Vagina (tissue), 2 donors: Measurements from ENCODE around the gene TBC1D23. TPM values are rescaled to one million over a fixed set of nuclear protein-coding genes. Genes with fewer than 3 reads are reported as not detected.

Experiments used
- DNase-seq, 2 donors: peaks; one replicate each; pipeline ENCODE4 v3.0.0-alpha.2; 2017; ENCODE audit errors: extremely low spot score in 2 of 2
- H3K27ac ChIP-seq: fragments of 200-600 bp; sonication (generic); one replicate; pipeline ENCODE4 v1.5.1; 2019
- H3K27me3 ChIP-seq: fragments of 200-600 bp; sonication (generic); one replicate; pipeline ENCODE4 v1.5.1; 2019
- H3K36me3 ChIP-seq, 2 donors: fragments of 200-600 bp; sonication (generic); one replicate each; pipeline ENCODE4 v1.5.1; 2017 to 2019
- H3K4me1 ChIP-seq: fragments of 200-600 bp; sonication (generic); one replicate; pipeline ENCODE4 v1.5.1; 2019
- H3K4me3 ChIP-seq, 2 donors: fragments of 200-600 bp; sonication (generic); 1 replicate in 1 of 2; 2 replicates in 1 of 2; pipeline ENCODE4 v1.5.1; 2016 to 2019
- H3K9me3 ChIP-seq: fragments of 200-600 bp; sonication (generic); one replicate; pipeline ENCODE4 v1.5.1; 2019
- CTCF ChIP-seq, 3 experiments: fragments of 450-650 bp in 2 of 3; fragments of 200-600 bp in 1 of 3; sonication (generic) in 1 of 3; IDR thresholded peaks; one replicate each; pipeline ENCODE4 v1.5.1; 2017 to 2019; ENCODE audit warnings: antibody characterized with exemption in 3 of 3, mild to moderate bottlenecking in 2 of 3, moderate library complexity in 2 of 3
- POLR2A ChIP-seq, 2 donors: fragments of 450-650 bp; IDR thresholded peaks; one replicate each; pipeline ENCODE4 v1.6.1; 2017; ENCODE audit warnings: antibody characterized with exemption in 2 of 2, mild to moderate bottlenecking in 2 of 2, moderate library complexity in 2 of 2
- POLR2AphosphoS5 ChIP-seq, 2 donors: sonication (generic); formaldehyde crosslinking; IDR thresholded peaks; one replicate each; pipeline ENCODE4 v1.9.0; 2017; ENCODE audit warnings: antibody characterized with exemption in 2 of 2, mild to moderate bottlenecking in 2 of 2, low read depth in 1 of 2; ENCODE audit not compliant: insufficient read depth in 1 of 2
- intact Hi-C: fragments of 100-400 bp; cut with DNase I; formaldehyde crosslinking; loops from one replicate; pipeline ENCODE4 v1.15.1; 2023
- total RNA-seq: library from RNA; depleted of rRNA; stranded (reverse); fragments of >200 nt; gene quantifications from one replicate; pipeline ENCODE4 v1.2.3, GENCODE V29; 2016

TBC1D23 gene
- total RNA-seq, 1 donor from 2014 or later: 56.5 TPM

DNA sequence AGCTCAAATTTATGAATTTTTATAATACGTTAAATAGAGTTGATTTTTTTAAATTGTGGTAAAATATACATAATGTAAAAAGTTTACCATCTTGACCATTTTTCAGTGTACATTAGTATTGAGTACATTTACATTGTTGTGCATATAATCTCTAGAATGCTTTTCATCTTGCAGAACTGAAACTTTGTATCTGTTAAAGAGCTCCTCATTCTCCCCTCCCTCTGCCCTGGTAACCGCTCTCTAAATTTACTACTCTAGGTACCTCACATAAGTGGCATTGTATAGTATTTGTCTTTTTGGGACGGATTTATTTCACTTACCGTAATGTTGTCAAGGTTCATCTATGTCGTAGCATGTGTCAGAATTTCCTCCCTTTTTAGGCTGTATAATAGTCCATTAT, 13.6 kb downstream of the TBC1D23 start:
- H3K4me1 ChIP-seq: peaks cover 16% of the 10 kb centered on the region
- H3K4me3 ChIP-seq: no peak overlapping the region
- H3K9me3 ChIP-seq: no peaks in the 10 kb centered on the region
- TF ChIP-seq POLR2AphosphoS5 (IDR thresholded peaks at IDR 0.05; ENCODE audit: insufficient read depth in 1 of 2, low read depth in 1 of 2) (no peak), POLR2A (IDR thresholded peaks at IDR 0.05) (no peak), CTCF (IDR thresholded peaks at IDR 0.05) (no peak)
- no peak for DNase-seq
- H3K27me3 ChIP-seq: no peaks in the 10 kb centered on the region
- intact Hi-C loops: no loop called here
- no peaks in the 10 kb centered on the region for H3K36me3 ChIP-seq
- no peak overlapping the region for H3K27ac ChIP-seq

- peaks cover 0 to 5% of the 10 kb centered on the region in 2 donors for H3K36me3 ChIP-seq
- peaks cover 12% of the 10 kb centered on the region for H3K4me1 ChIP-seq
- H3K4me3 ChIP-seq: no peak overlapping the region
- H3K9me3 ChIP-seq: no peaks in the 10 kb centered on the region
- H3K27me3 ChIP-seq: no peaks in the 10 kb centered on the region
- DNase-seq: no peak
- TF ChIP-seq POLR2A (IDR thresholded peaks at IDR 0.05) (no peak), POLR2AphosphoS5 (IDR thresholded peaks at IDR 0.05; ENCODE audit: insufficient read depth in 1 of 2, low read depth in 1 of 2) (no peak), CTCF (IDR thresholded peaks at IDR 0.05) (no peak)
- H3K27ac ChIP-seq: no peak overlapping the region
- intact Hi-C loops: no loop called here
Measured at GRCh38 chr3:100277255-100277800, 16.5 kb downstream of the TBC1D23 start.

DNA sequence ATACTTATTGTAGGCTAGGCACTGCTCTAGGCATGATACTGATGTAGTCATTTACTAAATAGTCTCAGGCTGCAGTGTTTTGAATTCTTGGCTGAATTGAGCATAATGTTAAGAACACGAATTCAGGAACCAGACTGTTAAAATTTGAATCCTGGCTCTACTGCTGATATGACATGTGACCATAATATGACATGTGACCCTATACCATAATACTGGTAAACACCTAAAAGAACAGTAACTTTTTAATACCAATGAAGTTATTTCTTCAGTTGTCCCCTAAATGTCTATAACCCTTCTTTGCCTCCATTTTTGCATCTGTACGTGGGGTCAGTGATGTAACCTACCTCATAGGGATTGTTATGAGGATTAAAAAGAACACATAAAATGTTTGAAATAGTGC, 18.1 kb downstream of the TBC1D23 start:
- TF ChIP-seq POLR2AphosphoS5 (IDR thresholded peaks at IDR 0.05; ENCODE audit: insufficient read depth in 1 of 2, low read depth in 1 of 2) (no peak), CTCF (IDR thresholded peaks at IDR 0.05) (no peak), POLR2A (IDR thresholded peaks at IDR 0.05) (no peak)
- no peaks in the 10 kb centered on the region for H3K27me3 ChIP-seq
- intact Hi-C loops: no loop called here
- DNase-seq: no peak
- H3K4me3 ChIP-seq: no peak overlapping the region
- peaks cover 12% of the 10 kb centered on the region for H3K4me1 ChIP-seq
- no peak overlapping the region for H3K27ac ChIP-seq
- H3K9me3 ChIP-seq: no peaks in the 10 kb centered on the region
- peaks cover 0 to 10% of the 10 kb centered on the region in 2 donors for H3K36me3 ChIP-seq

- intact Hi-C loops: no loop called here
- H3K36me3 ChIP-seq: peaks cover 0 to 45% of the 10 kb centered on the region in 2 donors
- TF ChIP-seq POLR2AphosphoS5 (IDR thresholded peaks at IDR 0.05; ENCODE audit: insufficient read depth in 1 of 2, low read depth in 1 of 2) (no peak), POLR2A (IDR thresholded peaks at IDR 0.05) (no peak)
Measured at GRCh38 chr3:100288288-100288894, 27.6 kb downstream of the TBC1D23 start.

GRCh38 chr3:100289339-100289738, 28.5 kb downstream of the TBC1D23 start:
- intact Hi-C loops: no loop called here
- no peaks in the 10 kb centered on the region for H3K27me3 ChIP-seq
- TF ChIP-seq CTCF (IDR thresholded peaks at IDR 0.05) (no peak), POLR2A (IDR thresholded peaks at IDR 0.05) (no peak), POLR2AphosphoS5 (IDR thresholded peaks at IDR 0.05; ENCODE audit: insufficient read depth in 1 of 2, low read depth in 1 of 2) (no peak)
- no peak overlapping the region for H3K27ac ChIP-seq
- no peaks in the 10 kb centered on the region for H3K4me1 ChIP-seq
- DNase-seq: no peak
- no peaks in the 10 kb centered on the region for H3K9me3 ChIP-seq
- H3K36me3 ChIP-seq: peaks cover 0 to 37% of the 10 kb centered on the region in 2 donors
- H3K4me3 ChIP-seq: no peak overlapping the region

More at GRCh38 chr3:100288288-100288894, 27.6 kb downstream of the TBC1D23 start:
- Histone ChIP-seq H3K27ac (no peak overlapping the region), H3K4me3 (no peak overlapping the region), H3K27me3 (no peaks in the 10 kb centered on the region), H3K4me1 (no peaks in the 10 kb centered on the region), H3K9me3 (no peaks in the 10 kb centered on the region)
- no peak for DNase-seq
